ENCODE results near the gene CAPN12. TPM values are rescaled to one million over a fixed set of nuclear protein-coding genes. Genes with fewer than 3 reads are reported as not detected.

CAPN12 gene
- total RNA-seq, 1 donor, result 0.86 TPM

GRCh38 chr19:38721496-38721895 lies 22.8 kb downstream of the CAPN12 start:
- H3K4me3 ChIP-seq (ENCODE audit: low read depth, low read length), result no peak overlapping the region
- no peak for DNase-seq (ENCODE audit: low read depth)
- TF ChIP-seq, protein P1, sequence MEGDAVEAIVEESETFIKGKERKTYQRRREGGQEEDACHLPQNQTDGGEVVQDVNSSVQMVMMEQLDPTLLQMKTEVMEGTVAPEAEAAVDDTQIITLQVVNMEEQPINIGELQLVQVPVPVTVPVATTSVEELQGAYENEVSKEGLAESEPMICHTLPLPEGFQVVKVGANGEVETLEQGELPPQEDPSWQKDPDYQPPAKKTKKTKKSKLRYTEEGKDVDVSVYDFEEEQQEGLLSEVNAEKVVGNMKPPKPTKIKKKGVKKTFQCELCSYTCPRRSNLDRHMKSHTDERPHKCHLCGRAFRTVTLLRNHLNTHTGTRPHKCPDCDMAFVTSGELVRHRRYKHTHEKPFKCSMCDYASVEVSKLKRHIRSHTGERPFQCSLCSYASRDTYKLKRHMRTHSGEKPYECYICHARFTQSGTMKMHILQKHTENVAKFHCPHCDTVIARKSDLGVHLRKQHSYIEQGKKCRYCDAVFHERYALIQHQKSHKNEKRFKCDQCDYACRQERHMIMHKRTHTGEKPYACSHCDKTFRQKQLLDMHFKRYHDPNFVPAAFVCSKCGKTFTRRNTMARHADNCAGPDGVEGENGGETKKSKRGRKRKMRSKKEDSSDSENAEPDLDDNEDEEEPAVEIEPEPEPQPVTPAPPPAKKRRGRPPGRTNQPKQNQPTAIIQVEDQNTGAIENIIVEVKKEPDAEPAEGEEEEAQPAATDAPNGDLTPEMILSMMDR (IDR thresholded peaks at IDR 0.05; ENCODE audit: insufficient read depth, low read depth, low read length), result no peak

GRCh38 chr19:38720559-38721236 lies 23.6 kb downstream of the CAPN12 start:
- DNase-seq (ENCODE audit: low read depth), result no peak
- TF ChIP-seq, protein P1 (IDR thresholded peaks at IDR 0.05; ENCODE audit: insufficient read depth, low read depth, low read length), result no peak
- H3K4me3 ChIP-seq (ENCODE audit: low read depth, low read length), result no peak overlapping the region

DNA sequence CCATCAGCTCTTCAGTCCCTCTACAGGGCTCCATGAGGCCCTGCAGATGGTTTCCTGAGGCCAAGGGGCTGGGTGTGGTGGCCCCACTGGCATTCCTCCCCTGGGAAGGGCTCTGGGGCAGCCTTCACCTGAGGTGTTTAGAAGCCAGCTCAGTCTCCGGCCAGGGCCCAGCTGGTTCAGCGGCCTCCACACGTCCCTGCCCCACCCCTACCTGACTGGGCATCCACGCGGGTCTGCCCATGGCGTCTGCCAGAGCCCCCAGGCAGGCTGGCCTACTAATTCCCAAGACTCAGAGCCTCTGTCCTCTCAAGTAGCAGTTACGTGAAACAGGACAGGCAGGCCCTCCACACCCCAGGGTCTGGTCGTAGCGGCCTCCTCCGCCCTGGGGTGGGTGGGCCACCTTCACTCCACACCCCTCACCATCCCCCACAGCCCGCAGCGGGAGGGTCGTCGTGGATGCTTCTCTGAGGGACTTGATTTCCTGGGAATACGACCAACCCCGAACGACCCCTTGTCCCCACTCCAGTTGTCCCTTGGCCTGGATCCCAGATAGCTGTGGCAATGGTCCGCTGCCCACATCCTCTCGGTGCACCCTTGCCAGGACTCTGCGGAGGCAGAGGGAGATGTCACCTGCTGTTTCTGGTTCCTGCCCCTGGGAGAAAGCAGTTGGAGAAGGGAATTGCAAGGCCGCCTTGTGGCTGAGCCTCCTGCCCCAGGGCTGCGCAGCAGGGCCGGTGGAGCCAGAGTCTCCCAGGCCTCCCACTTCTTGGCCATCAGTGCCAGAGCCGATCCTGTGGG lies 24.3 kb downstream of the CAPN12 start:
- no peak overlapping the region for H3K4me3 ChIP-seq (ENCODE audit: low read depth, low read length)
- no peak for DNase-seq (ENCODE audit: low read depth)
- TF ChIP-seq, protein P1 (IDR thresholded peaks at IDR 0.05; ENCODE audit: insufficient read depth, low read depth, low read length), result no peak

DNA sequence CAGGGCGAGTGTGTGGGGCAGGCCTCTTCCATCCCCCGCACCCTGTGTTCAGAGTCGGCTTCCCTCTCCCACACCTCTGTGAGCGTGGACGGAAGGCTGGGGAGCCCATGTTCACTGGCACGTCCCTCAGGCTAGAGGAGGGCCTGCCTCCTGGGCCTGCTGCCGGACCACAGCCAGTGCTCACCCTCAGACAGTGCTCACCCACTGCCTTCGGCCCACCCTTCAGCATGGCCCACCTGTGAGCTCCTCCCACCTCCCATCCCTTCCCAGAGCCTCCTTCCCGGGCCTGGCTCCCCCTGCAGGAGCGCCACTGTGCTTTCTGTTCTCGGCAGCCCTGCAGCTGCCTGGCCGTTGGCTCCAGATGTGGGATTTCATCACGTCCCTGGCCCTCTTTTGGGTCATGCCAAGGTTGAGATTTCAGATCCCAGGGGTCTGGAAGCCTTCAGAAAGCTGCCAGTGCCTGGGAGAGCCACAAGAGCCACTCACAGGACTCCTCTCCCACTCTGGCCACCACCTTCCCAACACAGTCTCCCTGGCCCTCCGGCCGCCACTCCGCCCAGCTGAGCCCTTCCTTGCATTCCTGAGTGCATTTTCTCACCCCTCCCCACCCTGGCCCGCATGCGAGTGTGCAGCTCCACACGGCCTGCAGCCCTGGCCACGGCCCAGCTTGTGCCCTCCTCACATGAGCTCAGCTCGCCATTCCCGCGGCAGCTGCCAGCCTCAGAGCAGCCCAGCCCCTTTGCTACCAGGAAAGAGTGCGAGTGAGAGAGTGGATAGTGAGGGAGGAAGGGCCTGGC lies 25.3 kb downstream of the CAPN12 start:
- DNase-seq (ENCODE audit: low read depth), result peak; percentile 87
- TF ChIP-seq, protein P1 (IDR thresholded peaks at IDR 0.05; ENCODE audit: insufficient read depth, low read depth, low read length), result peak; percentile 62
- no peak overlapping the region for H3K4me3 ChIP-seq (ENCODE audit: low read depth, low read length)

- no peak overlapping the region for H3K4me3 ChIP-seq (ENCODE audit: low read depth, low read length)
- no peak for DNase-seq (ENCODE audit: low read depth)
- TF ChIP-seq, protein P1 (IDR thresholded peaks at IDR 0.05; ENCODE audit: insufficient read depth, low read depth, low read length), result no peak
Measured at GRCh38 chr19:38717855-38718254, 26.4 kb downstream of the CAPN12 start.

- TF ChIP-seq, protein P1 (IDR thresholded peaks at IDR 0.05; ENCODE audit: insufficient read depth, low read depth, low read length), result no peak
- no peak for DNase-seq (ENCODE audit: low read depth)
- H3K4me3 ChIP-seq (ENCODE audit: low read depth, low read length), result no peak overlapping the region
Measured at GRCh38 chr19:38717051-38717450, 27.2 kb downstream of the CAPN12 start.
